GM19025 (cell line): ENCODE results near the gene HOXB1.
A peak's percentile ranks its signal among the peaks of the same experiment; 100 is the strongest.
"Not testable (repeated sequence)": the region's sequence is repeated elsewhere in the genome, so short reads cannot be mapped to it uniquely, and the experiment has no call there.

ENCODE experiments used
- ATAC-seq: cut with Tn5 transposase; IDR thresholded peaks from one replicate; pipeline ENCODE4 v1.9.1; 2021; ENCODE audit warnings: mild to moderate bottlenecking, low read depth, moderate library complexity; ENCODE audit not compliant: unreplicated experiment

Gene HOXB1

DNA sequence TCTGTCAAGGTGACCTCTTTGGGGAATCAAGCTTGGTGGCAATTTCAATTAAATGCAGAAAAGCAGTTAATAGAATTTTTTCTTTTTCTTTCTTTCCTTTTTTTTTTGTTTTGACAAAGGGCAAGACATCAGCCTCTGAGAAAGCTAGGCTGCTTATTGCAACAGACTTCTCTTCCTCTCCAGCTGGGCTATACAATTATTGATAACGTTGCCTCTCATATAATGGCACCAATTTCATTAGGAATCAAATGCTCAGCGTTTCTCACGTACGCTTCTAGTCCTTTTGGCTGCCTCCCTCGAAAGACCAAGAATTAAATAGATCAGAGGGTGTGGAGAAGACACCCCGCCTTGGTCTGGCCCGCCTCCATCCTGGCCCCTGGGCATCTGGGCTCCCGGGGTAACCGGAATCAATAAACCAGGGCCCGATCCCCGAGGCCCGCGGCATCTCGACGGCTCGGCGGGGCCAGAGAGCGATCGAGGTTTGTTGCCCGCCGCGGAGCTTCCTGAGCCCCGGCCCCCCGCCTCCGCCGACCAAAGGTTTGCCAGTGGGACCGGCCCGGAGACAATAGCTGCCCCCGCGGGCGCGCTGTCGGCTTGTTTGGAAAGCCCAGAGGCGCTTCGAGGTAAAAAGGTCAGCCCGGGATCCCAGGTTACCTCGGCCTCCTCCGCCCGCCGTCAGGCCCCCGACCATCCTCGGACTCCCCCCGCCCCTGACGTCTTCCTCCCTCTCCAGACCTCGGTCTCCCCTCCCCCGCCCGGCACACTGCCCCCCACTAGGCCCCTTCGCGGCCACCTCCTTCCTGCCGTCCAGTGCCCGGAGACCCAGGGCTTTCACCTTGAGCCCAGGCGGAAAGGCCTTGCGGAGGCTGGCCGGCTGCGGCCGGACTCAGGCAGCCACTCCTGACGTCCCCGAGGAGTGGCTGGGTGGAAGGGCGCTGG, 3.9 kb downstream of the HOXB1 start:
- ATAC-seq: no peak

DNA sequence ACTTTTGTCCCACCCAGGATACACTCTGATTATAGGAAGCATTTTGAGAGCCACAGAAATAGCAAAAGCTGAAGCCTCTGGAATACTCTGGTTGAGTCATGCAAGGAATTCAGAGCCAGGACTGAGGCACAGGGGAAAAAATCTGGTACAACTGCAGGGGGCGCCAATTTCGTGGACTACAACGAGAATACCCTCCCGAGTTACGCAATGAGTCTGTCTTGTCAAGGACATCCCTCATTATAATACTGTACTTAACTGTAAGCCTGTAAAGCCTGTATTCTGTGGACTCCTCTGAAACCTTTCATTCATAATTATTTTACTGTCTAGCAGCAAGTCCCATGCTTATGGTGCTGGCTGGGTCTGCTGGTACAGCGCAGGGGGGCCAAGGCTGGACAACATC, 7.8 kb downstream of the HOXB1 start:
- ATAC-seq: no peak

DNA sequence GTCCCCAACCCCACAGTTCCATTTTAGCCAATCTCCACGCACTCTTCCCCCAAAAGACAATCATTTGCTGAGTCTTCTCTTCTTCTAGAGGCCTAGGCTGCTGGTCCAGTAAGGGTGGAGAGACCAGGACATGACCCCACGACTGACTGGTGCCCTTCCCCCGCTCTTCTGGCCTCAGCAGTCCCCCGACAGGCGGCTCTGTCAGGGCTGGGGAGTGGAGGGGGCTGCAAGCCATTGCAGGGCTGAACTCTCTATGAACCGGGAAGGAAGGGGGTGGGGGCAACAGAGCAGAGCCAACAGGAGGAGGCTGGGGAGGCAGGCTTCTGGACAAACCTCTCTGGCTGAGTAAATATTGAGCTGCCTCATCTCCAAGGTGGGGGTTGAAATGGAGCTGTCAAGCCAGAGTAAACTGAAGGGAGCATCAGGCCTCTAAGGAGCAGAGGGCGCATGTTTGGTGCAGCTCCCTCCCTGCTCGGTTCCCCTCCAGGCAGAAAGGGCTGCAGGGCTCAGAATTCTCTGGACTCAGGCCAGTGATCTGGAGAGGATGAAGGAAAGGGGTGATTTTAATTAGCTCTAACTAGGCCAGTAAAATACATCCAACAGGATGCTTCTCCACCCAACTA, 8.7 kb downstream of the HOXB1 start:
- no peak for ATAC-seq

DNA sequence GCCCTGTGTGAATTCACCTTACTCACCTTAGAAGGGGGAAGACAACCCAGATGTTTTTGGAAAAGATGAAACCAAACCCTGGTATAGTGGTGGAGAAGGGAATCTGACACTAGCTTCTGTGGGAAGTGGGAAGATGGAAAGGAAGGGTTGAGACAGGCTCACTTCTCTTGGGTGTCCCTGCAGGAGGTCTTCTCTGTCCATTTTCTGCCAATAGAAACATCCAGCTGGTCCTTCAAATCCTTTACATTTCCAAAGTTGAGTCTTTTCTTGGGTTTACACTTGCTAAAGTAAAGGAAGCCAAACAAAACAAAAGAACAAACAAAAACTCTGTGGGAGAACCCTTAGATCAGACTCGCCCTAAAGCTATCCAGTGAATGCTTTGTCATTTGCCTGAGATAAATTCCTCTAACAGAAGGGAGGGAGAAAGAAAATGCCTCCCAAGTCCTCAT, 10.2 kb downstream of the HOXB1 start:
- no peak for ATAC-seq

DNA sequence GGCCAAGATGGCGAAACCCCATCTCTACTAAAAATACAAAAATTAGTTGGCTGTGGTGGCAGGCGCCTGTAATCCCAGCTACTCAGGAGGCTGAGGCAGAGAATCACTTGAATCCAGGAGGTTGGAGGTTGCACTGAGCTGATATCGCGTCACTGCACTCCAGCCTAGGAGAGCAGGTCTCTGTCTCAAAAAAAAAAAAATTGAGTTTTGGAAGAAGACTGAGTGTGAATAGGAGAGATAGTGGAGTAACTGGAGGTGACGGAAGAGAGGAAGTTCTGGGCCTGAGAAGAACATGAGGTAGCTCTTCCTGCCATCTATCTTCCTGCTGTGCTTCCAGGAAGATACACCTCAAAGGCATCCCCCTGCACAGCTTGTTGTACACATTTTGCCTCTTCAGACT, 11.4 kb downstream of the HOXB1 start:
- no peak for ATAC-seq

DNA sequence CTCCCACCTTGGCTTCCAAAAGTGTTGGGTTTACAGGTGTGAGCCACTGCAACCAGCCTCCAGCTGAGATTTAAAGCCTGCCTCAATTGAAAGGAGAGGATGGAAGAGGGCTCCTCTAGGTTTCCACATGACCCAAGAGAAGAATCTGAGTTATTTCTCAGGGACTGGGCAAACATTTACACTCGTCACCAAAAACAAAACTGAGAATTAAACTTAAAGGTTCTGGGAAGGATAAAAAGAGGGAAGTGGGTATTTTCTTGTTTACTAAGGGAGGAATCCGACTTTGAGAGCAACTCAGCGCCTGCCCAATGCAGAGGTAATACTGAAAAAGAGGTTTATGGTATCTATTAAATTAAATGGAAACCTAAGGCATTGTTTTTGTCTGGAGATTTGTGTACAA, 13.3 kb downstream of the HOXB1 start:
- no peak for ATAC-seq

DNA sequence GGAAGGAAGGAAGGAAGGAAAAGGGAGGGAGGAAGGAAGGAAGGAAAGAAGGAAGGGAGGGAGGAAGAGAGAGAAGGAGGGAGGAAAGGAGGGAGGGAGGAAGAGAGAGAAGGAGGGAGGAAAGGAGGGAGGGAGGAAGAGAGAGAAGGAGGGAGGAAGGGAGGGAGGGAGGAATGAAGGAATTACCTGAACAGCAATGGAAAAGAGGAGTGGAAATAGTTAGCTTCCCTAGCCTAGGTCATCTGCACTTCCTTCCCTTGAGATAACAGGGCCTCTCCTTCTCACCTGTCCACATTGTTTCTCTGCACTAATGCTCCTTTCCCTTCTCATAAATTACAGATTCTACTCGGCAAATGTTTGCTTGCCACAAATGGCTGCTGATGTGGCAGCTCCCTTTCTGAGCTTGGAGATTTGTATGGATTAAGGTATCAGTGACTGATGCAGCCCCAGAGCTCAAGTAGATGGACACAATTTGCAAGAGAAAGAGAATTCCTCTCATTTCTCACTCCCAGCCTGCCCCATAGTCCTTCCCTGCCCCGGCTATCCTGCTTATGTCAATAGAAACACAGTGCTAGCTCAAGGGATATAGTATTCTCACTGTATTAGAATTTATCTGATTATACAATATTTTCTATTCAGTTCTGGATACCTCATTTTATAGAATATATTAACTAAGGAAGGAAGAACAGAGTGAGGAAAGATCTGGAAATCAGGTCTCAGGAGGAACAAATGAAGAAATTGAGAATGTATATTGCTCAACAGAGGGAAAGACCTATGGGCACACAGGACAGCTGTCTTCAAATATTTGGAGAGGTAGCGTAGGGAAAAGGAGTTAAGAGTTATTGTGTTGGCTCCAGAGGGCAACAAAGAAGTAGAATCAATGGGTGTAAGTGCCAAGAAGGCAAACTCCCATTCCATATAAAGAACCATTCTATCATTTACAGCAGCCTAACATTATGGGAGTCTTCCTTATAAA, 14.6 kb downstream of the HOXB1 start:
- ATAC-seq: no peak

DNA sequence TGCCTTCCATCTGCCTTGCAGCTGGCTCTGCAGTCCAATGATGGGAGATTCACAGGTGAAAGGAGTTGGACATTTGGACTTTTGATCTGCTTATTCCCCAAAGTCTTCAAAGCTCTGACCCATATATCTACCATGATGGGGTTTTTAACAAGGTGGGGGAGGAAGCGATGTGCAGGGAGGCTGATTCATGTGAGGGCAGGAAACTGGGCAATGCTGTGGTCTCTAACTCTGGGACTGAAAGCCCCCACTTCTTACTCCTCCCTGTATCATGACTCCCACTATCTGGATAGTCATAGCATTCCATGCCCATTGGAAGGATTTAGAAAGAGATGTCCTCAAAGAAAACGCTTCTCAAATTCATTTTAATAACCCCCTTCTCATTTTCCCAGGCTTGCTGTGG, 16.3 kb downstream of the HOXB1 start:
- no peak for ATAC-seq

DNA sequence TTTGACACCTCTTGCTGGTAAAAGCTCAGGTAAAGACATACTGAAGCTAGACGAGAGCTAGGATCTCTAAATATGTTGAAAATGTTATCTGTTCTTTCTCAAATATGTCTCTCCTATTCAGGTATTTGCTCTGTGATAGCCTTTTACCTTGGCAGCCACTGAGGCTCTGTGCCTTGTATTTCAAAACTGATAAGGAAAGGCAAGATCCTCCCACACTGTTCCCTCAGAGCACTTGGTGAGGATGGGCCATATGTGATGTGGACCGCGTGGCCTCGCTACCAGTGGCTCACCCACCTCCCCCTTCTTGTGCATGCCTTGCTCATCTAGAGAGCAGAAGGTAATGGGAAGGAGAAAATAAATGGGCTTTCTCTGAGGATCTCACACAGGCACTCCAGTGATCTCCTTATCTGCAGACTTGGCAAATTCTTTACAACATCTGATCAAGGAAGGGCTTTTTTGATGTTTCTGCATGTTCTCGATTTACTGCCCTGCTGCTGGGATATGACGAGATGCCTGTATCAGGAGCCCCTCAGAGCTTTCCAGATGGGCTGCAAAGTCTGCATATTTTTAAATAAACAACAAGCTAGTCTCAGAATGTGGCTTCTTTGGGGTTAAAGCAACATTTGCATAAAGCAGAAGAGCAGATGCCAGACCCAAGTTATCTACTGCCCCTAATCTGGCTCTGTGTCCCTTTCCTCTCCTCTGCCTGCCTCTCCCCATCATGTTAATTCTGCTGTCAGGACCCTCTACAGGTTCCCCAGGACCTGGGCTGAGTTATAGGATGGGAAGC, 16.9 kb downstream of the HOXB1 start:
- ATAC-seq: peak; percentile 59

DNA sequence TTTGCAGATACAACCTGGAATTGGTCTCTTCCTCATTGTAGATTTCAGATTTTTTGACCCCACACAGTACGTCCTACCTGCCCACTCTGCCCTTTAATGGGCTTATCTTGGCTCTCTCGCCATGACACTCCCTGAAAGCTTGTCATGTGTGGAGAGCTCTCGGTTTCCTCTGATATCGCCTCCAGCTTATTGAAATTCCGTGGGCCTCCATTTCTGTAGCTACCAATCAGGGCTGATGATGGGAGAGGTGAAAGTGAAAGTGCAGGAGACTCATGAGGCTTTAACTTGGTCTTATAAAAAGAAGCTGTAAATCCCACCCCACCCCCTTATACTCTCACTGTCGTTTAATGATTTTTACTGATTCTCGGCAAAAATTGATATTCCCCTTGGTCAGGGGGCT, 17.7 kb downstream of the HOXB1 start:
- no peak for ATAC-seq

DNA sequence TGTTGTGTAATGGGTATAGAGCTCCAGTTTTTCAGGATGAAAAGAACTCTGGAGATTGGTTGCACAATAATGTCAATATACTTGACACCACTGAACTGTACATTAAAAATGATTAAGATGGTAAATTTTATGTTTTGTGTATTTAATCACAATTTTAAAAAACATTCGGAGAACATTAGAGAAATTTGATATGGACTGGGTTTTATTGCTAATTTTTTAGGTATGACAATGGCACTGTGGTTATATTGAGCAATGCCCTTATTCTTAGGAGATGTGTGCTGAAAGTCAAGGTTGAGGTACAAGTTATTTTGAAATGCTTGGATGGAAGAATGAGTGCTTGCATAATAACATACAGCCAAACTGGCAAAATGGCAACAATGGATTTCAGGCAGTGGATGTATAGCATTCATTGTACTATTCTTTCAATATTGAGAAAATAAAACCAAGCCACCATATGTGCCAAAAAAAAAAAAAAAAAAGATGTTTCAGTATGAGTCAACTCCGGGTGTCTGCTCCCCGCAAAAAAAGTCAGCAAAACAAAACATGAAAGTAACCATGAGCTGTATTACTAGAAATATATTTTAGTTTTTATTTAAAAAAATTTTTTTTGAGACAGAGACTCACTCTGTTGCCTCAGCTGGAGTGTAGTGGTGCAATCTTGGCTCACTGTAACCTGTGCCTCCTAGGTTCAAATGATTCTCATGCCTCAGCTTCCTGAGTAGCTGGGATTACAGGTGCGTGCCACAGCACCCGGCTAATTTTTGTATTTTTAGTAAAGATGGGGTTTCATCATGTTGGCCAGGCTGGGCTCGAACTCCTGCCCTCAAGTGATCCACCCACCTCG, 19.8 kb downstream of the HOXB1 start:
- no peak for ATAC-seq

DNA sequence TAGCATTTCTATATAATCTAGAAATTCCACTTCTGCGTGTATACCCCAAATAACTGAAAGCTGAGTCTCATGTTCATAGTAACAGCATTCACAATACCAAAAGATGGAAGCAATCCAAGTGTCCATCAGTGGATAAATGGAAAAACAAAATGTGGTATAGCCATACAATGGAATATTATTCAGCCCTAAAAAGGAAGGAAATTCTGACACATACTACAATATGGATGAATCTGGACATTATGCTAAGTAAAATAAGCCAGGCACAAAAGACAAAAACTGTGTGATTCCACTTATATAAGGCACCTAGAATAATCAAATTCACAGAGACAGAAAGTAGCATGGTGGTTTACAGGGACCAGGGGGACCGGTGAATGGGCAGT, 20.4 kb downstream of the HOXB1 start:
- no peak for ATAC-seq

DNA sequence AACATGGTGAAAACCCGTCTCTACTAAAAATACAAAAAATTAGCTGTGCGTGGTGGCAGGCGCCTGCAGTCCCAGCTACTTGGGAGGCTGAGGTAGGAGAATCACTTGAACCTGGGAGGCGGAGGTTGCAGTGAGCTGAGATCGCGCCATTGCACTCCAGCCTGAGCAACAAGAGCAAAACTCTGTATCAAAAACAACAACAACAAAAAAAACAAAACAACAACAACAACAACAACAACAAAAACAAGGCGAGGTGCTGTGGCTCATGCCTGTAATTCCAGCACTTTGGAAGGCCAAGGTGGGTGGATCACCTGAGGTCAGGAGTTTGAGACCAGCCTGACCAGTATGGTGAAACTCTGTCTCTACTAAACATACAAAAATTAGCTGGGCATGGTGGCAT, 21.1 kb downstream of the HOXB1 start:
- not testable (repeated sequence) for ATAC-seq

DNA sequence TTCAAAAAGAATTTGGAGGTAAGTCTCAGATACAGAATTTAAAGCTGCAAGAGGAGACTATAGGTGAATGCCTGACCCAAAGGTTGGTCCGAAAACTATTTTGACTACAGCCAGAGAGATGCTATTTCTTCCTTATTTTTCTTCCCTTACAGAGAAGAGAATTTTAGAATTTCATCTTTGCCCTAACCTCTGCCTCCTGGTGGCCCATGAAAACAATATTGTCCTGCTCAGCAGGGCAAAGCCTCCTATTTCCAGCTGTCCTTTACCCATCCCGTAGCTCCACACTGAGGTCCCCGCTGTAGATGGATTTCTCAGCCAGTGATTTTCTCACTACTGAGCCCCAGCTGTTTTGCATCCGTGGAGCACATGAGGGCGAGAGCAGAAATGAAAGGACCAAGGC, 24.6 kb downstream of the HOXB1 start:
- no peak for ATAC-seq

DNA sequence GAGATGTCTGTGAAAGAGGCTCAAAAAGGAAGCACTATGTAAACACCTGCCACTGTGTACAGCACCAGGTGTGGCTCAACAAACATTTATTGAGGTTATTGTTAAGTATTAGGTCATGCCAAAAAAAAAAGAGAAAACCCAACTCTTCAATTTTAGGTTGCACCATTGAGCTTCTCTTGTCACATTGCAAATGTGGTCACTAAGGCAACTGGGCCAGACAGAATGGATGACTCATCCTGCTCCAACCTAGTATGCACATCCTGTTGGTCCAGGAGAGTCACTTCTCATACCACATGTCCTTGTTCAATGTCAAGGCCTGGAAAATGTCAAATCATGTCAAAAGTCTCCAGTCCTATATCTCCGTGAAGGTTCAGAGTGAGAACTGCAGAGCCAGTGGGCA, 25.0 kb downstream of the HOXB1 start:
- ATAC-seq: peak; percentile 78

DNA sequence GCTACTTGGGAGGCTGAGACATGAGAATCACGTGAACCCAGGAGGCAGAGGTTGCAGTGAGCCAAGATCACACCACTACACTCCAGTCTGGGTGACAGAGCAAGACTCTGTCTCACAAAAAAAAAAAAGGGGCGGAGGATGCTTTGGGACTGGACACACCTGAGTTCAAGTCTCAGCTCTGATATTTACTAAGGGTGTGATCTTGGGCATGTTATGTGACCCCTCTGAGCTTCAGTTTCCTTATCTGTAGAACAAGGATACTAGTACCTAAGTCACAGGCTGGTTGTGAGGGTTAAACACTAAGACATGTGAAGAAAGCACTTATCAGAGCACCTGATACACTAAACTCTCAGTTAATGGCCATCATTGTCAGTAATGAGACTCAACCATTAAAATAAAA, 25.9 kb downstream of the HOXB1 start:
- ATAC-seq: no peak

DNA sequence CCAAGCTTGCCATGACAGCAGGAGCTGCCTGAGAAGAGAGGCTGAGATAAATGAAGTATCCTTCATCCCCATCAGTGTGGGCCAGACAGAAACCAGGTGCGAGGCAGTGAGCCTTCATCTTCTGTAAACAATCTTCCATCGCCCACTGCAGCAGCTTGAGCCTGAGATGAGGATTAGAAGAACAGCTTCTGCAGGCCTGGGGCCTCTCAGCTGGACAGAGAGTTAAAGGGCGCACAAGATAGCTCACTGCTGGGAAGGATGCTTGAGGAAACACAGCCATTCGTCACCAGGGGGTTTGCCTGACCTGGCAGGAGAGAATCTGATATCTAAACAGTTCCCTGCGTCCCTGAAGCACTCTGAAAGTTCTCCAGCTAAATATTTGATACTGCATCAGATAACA, 27.1 kb downstream of the HOXB1 start:
- no peak for ATAC-seq

DNA sequence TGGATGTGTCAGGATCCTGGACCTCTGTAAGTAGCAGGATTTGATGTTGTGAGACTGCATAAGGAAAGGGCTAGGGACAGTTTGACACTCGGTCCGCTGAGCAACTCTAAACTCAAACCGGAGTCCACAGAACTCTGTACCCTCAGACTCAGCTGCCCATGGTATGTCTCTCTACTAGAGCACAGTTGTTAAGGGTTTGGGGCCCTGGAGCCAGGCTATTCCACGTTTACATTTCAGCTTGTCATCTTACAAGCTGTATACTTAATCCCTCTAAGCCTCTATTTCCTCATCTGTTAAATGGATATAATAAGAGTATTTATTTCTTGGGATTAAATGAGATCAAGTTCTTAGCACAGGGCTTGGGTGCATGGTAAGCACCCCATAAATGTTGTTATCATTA, 27.9 kb downstream of the HOXB1 start:
- ATAC-seq: no peak

DNA sequence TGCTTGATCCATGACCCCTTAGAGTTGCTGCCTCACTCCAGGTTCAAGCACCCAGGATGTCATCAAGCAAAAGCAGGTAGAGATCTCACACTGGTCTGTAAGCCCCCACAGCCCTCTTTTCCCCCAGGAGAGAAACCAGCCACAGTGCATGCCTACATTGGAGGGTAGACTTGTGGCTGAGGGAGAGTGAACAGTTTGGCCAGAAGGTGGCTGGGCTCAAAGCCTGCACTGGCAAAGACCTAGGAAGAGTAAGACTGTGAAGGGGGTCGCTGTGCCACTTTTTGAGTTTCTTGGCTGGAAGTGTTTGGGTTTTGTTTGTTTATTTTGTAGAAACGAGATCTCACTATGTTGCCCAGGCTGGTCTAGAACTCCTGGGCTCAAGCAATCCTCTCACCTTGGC, 28.5 kb downstream of the HOXB1 start:
- ATAC-seq: no peak
